Peyer's patch (tissue), 4 donors: ENCODE measurements around the gene TAF11L13. TPM values are rescaled to one million over a fixed set of nuclear protein-coding genes. Genes with fewer than 3 reads are reported as not detected.

ENCODE experiments used
- DNase-seq, 3 donors: peaks; one replicate each; pipeline ENCODE4 v3.0.0-alpha.2; 2017 to 2019
- H3K27ac ChIP-seq, 4 donors: fragments of 200-600 bp; sonication (generic); one replicate each; pipeline ENCODE4 v1.5.1; 2016 to 2019
- H3K27me3 ChIP-seq, 2 donors: fragments of 200-600 bp; sonication (generic); one replicate each; pipeline ENCODE4 v1.5.1; 2019
- H3K36me3 ChIP-seq, 3 donors: fragments of 200-600 bp; sonication (generic); one replicate each; pipeline ENCODE4 v1.5.1; 2016 to 2019
- H3K4me1 ChIP-seq, 4 donors: fragments of 200-600 bp; sonication (generic); one replicate each; pipeline ENCODE4 v1.5.1; 2016 to 2019
- H3K4me3 ChIP-seq, 4 donors: fragments of 200-600 bp; sonication (generic); 1 replicate in 3 of 4; 2 replicates in 1 of 4; pipeline ENCODE4 v1.5.1; 2016 to 2019; ENCODE audit warnings: mild to moderate bottlenecking in 1 of 4
- H3K9me3 ChIP-seq, 4 donors: fragments of 200-600 bp; sonication (generic); one replicate each; pipeline ENCODE4 v1.5.1; 2016 to 2019; ENCODE audit warnings: mild to moderate bottlenecking in 1 of 4
- CTCF ChIP-seq, 6 experiments: fragments of 450-650 bp in 4 of 6; fragments of 200-600 bp in 2 of 6; sonication (generic) in 1 of 6; IDR thresholded peaks; one replicate each; pipeline ENCODE4 v1.5.1; 2017 to 2019; ENCODE audit warnings: antibody characterized with exemption in 6 of 6, mild to moderate bottlenecking in 3 of 6, moderate library complexity in 1 of 6
- POLR2A ChIP-seq, 2 donors: fragments of 450-650 bp; IDR thresholded peaks; one replicate each; pipeline ENCODE4 v1.5.1; 2017; ENCODE audit warnings: antibody characterized with exemption in 2 of 2, mild to moderate bottlenecking in 2 of 2, moderate library complexity in 2 of 2
- total RNA-seq, 4 donors: library from RNA; depleted of rRNA; stranded (reverse); fragments of >200 nt; gene quantifications; one replicate each; pipeline ENCODE4 v1.1.0, GENCODE V29; 2016

Gene TAF11L13
- total RNA-seq, 4 donors from 2014 or later = not detected

- H3K36me3 ChIP-seq = no peaks in the 10 kb centered on the region
- H3K27ac ChIP-seq = no peak overlapping the region
- no peaks in the 10 kb centered on the region for H3K9me3 ChIP-seq
- no peak overlapping the region for H3K4me3 ChIP-seq
- TF ChIP-seq POLR2A (IDR thresholded peaks at IDR 0.05) (no peak), CTCF (IDR thresholded peaks at IDR 0.05) (no peak)
- DNase-seq = no peak
- no peaks in the 10 kb centered on the region for H3K27me3 ChIP-seq
- H3K4me1 ChIP-seq = no peaks in the 10 kb centered on the region
These were observed 31.3 kb downstream of the TAF11L13 start for GRCh38 chr5:17663182-17663581.

DNA sequence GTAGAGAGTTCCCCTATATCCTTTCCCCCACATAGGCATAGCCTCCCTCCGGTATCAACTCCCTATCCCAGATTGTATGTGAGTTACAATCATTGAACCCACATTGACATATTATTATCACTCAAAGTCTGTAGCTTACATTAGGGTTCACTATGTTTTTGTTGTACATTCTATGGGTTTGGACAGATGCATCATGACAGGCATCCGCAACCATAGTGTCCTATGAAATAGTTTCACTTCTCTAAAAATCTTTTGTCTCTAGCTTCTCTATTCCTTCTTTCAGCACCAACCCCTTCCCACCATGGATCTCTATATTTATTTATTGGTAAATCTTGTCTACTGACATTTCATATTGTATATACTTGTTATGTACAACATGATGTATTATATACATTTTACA lies 33.9 kb downstream of the TAF11L13 start:
- no peaks in the 10 kb centered on the region for H3K4me1 ChIP-seq
- H3K4me3 ChIP-seq = no peak overlapping the region
- H3K27me3 ChIP-seq = no peaks in the 10 kb centered on the region
- no peaks in the 10 kb centered on the region for H3K9me3 ChIP-seq
- no peak for DNase-seq
- TF ChIP-seq CTCF (IDR thresholded peaks at IDR 0.05) = no peak
- no peak for TF ChIP-seq POLR2A (IDR thresholded peaks at IDR 0.05)
- H3K36me3 ChIP-seq = no peaks in the 10 kb centered on the region
- H3K27ac ChIP-seq = no peak overlapping the region

- TF ChIP-seq CTCF (IDR thresholded peaks at IDR 0.05) (no peak), POLR2A (IDR thresholded peaks at IDR 0.05) (no peak)
- H3K27me3 ChIP-seq = no peaks in the 10 kb centered on the region
- no peak for DNase-seq
These were observed 34.9 kb downstream of the TAF11L13 start for GRCh38 chr5:17666726-17667235.

DNA sequence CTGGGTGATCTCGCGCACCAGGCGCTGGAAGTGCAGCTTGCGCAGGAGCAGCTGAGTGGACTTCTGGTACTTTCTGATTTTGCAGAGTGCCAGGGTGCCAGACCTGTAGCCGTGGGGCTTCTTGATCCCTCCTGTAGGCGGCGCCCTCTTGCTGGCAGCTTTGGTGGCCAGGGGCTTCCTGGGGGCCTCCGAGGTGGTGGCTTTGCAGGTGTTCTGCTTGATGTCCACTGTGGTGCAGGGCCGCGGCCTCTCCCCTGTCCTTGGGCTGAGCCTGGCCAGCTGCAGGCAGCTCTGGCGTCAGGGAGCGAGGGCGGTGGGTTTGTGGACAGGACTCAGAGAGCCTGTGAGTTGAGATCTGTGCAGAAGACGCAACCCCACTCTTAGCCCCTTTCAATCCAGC lies 38.5 kb downstream of the TAF11L13 start:
- Histone ChIP-seq H3K27me3 (no peaks in the 10 kb centered on the region), H3K4me3 (no peak overlapping the region)

More at GRCh38 chr5:17666726-17667235, 34.9 kb downstream of the TAF11L13 start:
- Histone ChIP-seq H3K9me3 (no peaks in the 10 kb centered on the region), H3K4me3 (no peak overlapping the region), H3K4me1 (no peaks in the 10 kb centered on the region), H3K36me3 (no peaks in the 10 kb centered on the region), H3K27ac (no peak overlapping the region)

DNA sequence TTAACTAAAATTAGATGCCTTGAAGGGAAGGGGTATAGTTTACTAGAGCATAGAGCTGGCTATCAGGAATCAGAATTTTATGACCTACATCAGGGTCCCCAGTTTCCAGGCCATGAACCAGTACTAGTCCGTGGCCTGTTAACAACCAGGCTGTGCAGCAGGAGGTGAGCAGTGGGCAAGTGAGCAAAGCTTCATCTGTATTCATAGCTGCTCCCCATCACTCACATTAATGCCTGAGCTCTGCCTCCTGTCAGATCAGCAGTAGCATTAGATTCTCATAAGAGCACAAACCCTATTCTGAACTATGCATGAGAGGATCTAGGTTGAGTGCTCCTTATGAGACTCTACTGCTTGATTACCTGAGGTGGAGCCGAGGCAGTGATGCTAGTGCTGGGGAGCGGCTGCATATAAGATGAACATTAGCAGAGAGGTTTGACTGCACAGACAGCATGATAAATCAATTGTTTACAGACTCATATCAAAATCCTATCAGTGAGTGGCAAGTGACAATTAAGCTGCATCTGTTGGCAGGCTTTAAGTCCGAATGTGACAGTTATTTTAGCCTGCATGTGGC lies 47.0 kb downstream of the TAF11L13 start:
- H3K27ac ChIP-seq = no peak overlapping the region
- TF ChIP-seq CTCF (IDR thresholded peaks at IDR 0.05) = no peak
- TF ChIP-seq POLR2A (IDR thresholded peaks at IDR 0.05) = no peak
- no peaks in the 10 kb centered on the region for H3K4me1 ChIP-seq
- no peak for DNase-seq
- no peaks in the 10 kb centered on the region for H3K27me3 ChIP-seq
- no peaks in the 10 kb centered on the region for H3K36me3 ChIP-seq
- H3K9me3 ChIP-seq = no peaks in the 10 kb centered on the region
- H3K4me3 ChIP-seq = no peak overlapping the region

More for the DNA sequence above, 38.5 kb downstream of the TAF11L13 start:
- Histone ChIP-seq H3K4me1 (no peaks in the 10 kb centered on the region), H3K9me3 (no peaks in the 10 kb centered on the region), H3K36me3 (no peaks in the 10 kb centered on the region), H3K27ac (no peak overlapping the region)
- DNase-seq = no peak
- no peak for TF ChIP-seq CTCF (IDR thresholded peaks at IDR 0.05)
- no peak for TF ChIP-seq POLR2A (IDR thresholded peaks at IDR 0.05)
